ENCODE results near the gene BICRA. TPM values are rescaled to one million over a fixed set of nuclear protein-coding genes. Genes with fewer than 3 reads are reported as not detected.

Gene BICRA
- total and polyA plus RNA-seq, 2 of the 4 experiments (the other 2 are of a cell fraction): 1.8 to 3.5 TPM

DNA sequence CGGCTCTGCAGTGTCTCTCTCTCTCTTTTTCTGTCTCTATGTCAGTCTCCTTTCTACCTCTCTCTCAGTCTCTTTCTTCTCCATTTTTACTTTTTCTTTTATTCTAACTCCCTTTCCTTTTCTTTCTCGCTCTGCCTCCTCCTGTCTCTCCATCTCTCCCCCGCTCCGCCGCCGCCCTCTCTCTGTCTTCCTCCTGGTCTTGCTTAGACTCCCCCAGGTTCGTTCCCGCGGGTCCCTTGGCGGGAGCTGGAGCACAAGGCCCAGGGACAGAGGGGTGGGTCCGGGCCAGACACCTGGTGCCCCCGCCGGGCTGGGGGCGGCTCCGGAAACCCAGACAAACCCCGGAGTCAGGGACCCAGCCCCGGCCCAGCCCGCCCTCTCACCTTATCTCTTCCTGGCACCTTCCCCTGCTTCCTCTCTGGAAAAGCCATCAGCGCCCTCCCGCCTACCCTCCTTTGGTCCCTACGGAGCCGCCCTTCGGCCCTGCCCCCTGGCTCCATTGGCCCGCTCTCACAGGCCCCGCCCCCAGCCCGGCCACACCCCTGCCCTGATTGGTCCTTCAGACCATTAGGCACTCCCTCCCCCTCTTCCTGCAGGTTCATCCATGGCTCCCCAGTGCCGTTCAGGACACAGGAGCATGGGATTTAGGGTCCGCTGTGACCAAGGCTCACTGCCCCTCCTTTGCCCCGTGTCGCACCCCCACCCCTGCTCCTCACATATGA lies 121.0 kb downstream of the BICRA start:
- no peak overlapping the region for H2BK15ac ChIP-seq (ENCODE audit: low read depth, low read length)
- peak overlapping the region; percentile 91; the same call in 1 of the 2 replicates for H3K4ac ChIP-seq (ENCODE audit: low read depth, low read length)
- peak overlapping the region; percentile 91 for H2AK9ac ChIP-seq (replicated peaks; ENCODE audit: low read depth, low read length, poor library complexity)
- no peak overlapping the region for H4K5ac ChIP-seq (ENCODE audit: low read depth, low read length)
- no peak overlapping the region for H3K4me3 ChIP-seq (ENCODE audit: insufficient read depth, low read depth, low read length)
- POLR2A ChIA-PET (ENCODE audit: unreplicated experiment): interaction anchor here (0.5 kb wide), 1 partner anchor 182 kb away, joined by 4 read pairs; no protein-coding TSS in a partner anchor
- 68 to 80% methylated on average over 1 to 17 of the region's 30 CpGs for WGBS, 2 experiments (ENCODE audit: extremely low coverage in 2 of 2, insufficient read length in 1 of 2)
- H3K4me1 ChIP-seq (ENCODE audit: control insufficient read depth, insufficient read depth, low read length): peaks cover 19% of the 10 kb centered on the region
- BruUV-seq (replicated peaks): no TSS peak
- no peaks in the 10 kb centered on the region for H3K27me3 ChIP-seq (ENCODE audit: control insufficient read depth, insufficient read depth, low read length)
- no peak overlapping the region; the same call in 1 of the 2 replicates for H3K4me2 ChIP-seq (ENCODE audit: low read depth, low read length)
- peak overlapping the region; percentile 45; the same call in 1 of the 2 replicates for H2AK5ac ChIP-seq (ENCODE audit: low read depth, low read length)
- no peaks in the 10 kb centered on the region for H3K9me3 ChIP-seq (ENCODE audit: control insufficient read depth, insufficient read depth, low read length)
- H3K9me1 ChIP-seq (ENCODE audit: insufficient read depth, low read length): peaks cover 32% of the 10 kb centered on the region
- H2AFZ ChIP-seq (replicated peaks; ENCODE audit: low read length, poor library complexity): no peak overlapping the region
- CTCF ChIA-PET: no interaction called here
- no peak overlapping the region for H3K56ac ChIP-seq (ENCODE audit: extremely low read depth, insufficient read depth, low read length)
- no peak overlapping the region for H3K9ac ChIP-seq (ENCODE audit: low read depth, low read length)
- ATAC-seq (ENCODE audit: low read depth): no peak
- no peak overlapping the region for H2BK20ac ChIP-seq (ENCODE audit: low read depth, low read length)
- intact Hi-C loops (cut with micrococcal nuclease) (no loop called here), in situ Hi-C loops (cut with MboI; ENCODE audit: low sequenced_read_pairs) (no loop called here), dilution Hi-C loops (cut with HindIII; ENCODE audit: low sequenced_read_pairs, unreplicated experiment) (no loop called here)
- no peak overlapping the region for H3K23ac ChIP-seq (ENCODE audit: low read depth, low read length)
- H4K8ac ChIP-seq (ENCODE audit: low read depth in 2 of 2, low read length in 2 of 2): peak overlapping the region; percentile 7 to 42; a peak in 2 of 4 replicates
- H2BK5ac ChIP-seq (ENCODE audit: low read depth, low read length, poor library complexity, severe bottlenecking): peak overlapping the region; percentile 48
- H4K20me1 ChIP-seq (ENCODE audit: insufficient read depth, low read length): peaks cover 57% of the 10 kb centered on the region
- peak overlapping the region; percentile 60 for H3K27ac ChIP-seq (ENCODE audit: insufficient read depth, low read length)
- no peak for DNase-seq
- peaks cover 37 to 73% of the 10 kb centered on the region in 2 experiments for H3K79me1 ChIP-seq (ENCODE audit: low read depth in 1 of 2, low read length in 2 of 2)
- no peak overlapping the region for H3K18ac ChIP-seq (ENCODE audit: low read depth, low read length)
- peaks cover 75% of the 10 kb centered on the region for H3K36me3 ChIP-seq (ENCODE audit: control insufficient read depth, insufficient read depth, low read length)
- H4K91ac ChIP-seq (ENCODE audit: insufficient read depth, low read depth, low read length): 0 out of 2 replicates have a peak overlapping the region, but pooled peaks have one; percentile 43
- H2BK120ac ChIP-seq (ENCODE audit: low read depth, low read length): peak overlapping the region; percentile 4; the same call in 1 of the 2 replicates
- H3K14ac ChIP-seq (replicated peaks; ENCODE audit: low read depth, low read length): no peak overlapping the region
- TF ChIP-seq FOS (IDR thresholded peaks at IDR 0.05; ENCODE audit: low read depth, low read length) (no peak), MAFK (IDR thresholded peaks at IDR 0.05; ENCODE audit: low read depth, low read length) (no peak), MAZ (IDR thresholded peaks at IDR 0.05; ENCODE audit: borderline replicate concordance, low read depth, low read length) (no peak), CHD1 (IDR thresholded peaks at IDR 0.05; ENCODE audit: low read depth, low read length) (no peak), RAD21 (IDR thresholded peaks at IDR 0.05; ENCODE audit: low read length) (no peak), RFX5 (IDR thresholded peaks at IDR 0.05; ENCODE audit: low read depth, low read length) (no peak), BHLHE40 (IDR thresholded peaks at IDR 0.05; ENCODE audit: low read depth, low read length) (no peak), SMC3 (IDR thresholded peaks at IDR 0.05; ENCODE audit: low read depth, low read length) (no peak), POLR2A (IDR thresholded peaks at IDR 0.05; ENCODE audit: low read depth, low read length) (no peak), RCOR1 (IDR thresholded peaks at IDR 0.05; ENCODE audit: insufficient replicate concordance, low read length) (no peak), CEBPB (IDR thresholded peaks at IDR 0.05; ENCODE audit: low read depth, low read length) (no peak), NFE2L2 (IDR thresholded peaks at IDR 0.05; ENCODE audit: low read depth, low read length) (no peak)
- TF ChIP-seq, protein P1, sequence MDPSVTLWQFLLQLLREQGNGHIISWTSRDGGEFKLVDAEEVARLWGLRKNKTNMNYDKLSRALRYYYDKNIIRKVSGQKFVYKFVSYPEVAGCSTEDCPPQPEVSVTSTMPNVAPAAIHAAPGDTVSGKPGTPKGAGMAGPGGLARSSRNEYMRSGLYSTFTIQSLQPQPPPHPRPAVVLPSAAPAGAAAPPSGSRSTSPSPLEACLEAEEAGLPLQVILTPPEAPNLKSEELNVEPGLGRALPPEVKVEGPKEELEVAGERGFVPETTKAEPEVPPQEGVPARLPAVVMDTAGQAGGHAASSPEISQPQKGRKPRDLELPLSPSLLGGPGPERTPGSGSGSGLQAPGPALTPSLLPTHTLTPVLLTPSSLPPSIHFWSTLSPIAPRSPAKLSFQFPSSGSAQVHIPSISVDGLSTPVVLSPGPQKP (IDR thresholded peaks at IDR 0.05; ENCODE audit: borderline replicate concordance, low read depth, low read length): no peak
- TF ChIP-seq, protein P2, sequence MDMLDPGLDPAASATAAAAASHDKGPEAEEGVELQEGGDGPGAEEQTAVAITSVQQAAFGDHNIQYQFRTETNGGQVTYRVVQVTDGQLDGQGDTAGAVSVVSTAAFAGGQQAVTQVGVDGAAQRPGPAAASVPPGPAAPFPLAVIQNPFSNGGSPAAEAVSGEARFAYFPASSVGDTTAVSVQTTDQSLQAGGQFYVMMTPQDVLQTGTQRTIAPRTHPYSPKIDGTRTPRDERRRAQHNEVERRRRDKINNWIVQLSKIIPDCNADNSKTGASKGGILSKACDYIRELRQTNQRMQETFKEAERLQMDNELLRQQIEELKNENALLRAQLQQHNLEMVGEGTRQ (IDR thresholded peaks at IDR 0.05; ENCODE audit: low read depth, low read length): no peak
- TF ChIP-seq, protein P3, sequence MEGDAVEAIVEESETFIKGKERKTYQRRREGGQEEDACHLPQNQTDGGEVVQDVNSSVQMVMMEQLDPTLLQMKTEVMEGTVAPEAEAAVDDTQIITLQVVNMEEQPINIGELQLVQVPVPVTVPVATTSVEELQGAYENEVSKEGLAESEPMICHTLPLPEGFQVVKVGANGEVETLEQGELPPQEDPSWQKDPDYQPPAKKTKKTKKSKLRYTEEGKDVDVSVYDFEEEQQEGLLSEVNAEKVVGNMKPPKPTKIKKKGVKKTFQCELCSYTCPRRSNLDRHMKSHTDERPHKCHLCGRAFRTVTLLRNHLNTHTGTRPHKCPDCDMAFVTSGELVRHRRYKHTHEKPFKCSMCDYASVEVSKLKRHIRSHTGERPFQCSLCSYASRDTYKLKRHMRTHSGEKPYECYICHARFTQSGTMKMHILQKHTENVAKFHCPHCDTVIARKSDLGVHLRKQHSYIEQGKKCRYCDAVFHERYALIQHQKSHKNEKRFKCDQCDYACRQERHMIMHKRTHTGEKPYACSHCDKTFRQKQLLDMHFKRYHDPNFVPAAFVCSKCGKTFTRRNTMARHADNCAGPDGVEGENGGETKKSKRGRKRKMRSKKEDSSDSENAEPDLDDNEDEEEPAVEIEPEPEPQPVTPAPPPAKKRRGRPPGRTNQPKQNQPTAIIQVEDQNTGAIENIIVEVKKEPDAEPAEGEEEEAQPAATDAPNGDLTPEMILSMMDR (conservative IDR thresholded peaks at IDR 0.05; ENCODE audit: low read depth, low read length): no peak
